GM10847 (cell line): ENCODE measurements around the gene WNT9B.

ENCODE experiments used
- POLR2A ChIP-seq: IDR thresholded peaks from 2 replicates; pipeline ENCODE4 v1.6.1; 2011; ENCODE audit not compliant: insufficient read length; ENCODE audit errors: extremely low read depth

The WNT9B gene

GRCh38 chr17:46928467-46929261, 77.3 kb downstream of the WNT9B start:
- no peak for TF ChIP-seq POLR2A

GRCh38 chr17:46929413-46929812, 78.0 kb downstream of the WNT9B start:
- no peak for TF ChIP-seq POLR2A

GRCh38 chr17:46930051-46930450, 78.7 kb downstream of the WNT9B start:
- no peak for TF ChIP-seq POLR2A

- TF ChIP-seq POLR2A: no peak
Observed at GRCh38 chr17:46931596-46931995, 80.2 kb downstream of the WNT9B start.

- TF ChIP-seq POLR2A: no peak
Observed at GRCh38 chr17:46935658-46936266, 84.4 kb downstream of the WNT9B start.
